Adipocyte (in vitro differentiated cells): ENCODE results near the gene SLC24A3.

ENCODE experiments used
- DNase-seq: peaks from one replicate; pipeline ENCODE4 v3.0.0-alpha.2; 2015; ENCODE audit warnings: low read depth
- H3K27me3 ChIP-seq: replicated peaks from 2 replicates; pipeline ENCODE4 v1.7.0; 2013; ENCODE audit warnings: mild to moderate bottlenecking, low read length, moderate library complexity; ENCODE audit not compliant: control insufficient read depth, insufficient read depth
- H3K36me3 ChIP-seq: 2 replicates; pipeline ENCODE4 v1.7.0; 2013; ENCODE audit warnings: low read length, mild to moderate bottlenecking, moderate library complexity; ENCODE audit not compliant: control insufficient read depth, insufficient read depth, severe bottlenecking
- H3K4me1 ChIP-seq: 2 replicates; pipeline ENCODE4 v1.7.0; 2013; ENCODE audit warnings: mild to moderate bottlenecking, low read length, moderate library complexity; ENCODE audit not compliant: control insufficient read depth, insufficient read depth
- H3K4me3 ChIP-seq: 2 replicates; pipeline ENCODE4 v1.7.0; 2013; ENCODE audit warnings: mild to moderate bottlenecking, low read length, moderate library complexity
- H3K9ac ChIP-seq: 2 replicates; pipeline ENCODE4 v1.7.0; 2013; ENCODE audit warnings: mild to moderate bottlenecking, low read length, moderate library complexity
- H3K9me3 ChIP-seq: 2 replicates; pipeline ENCODE4 v1.7.0; 2013; ENCODE audit warnings: mild to moderate bottlenecking, low read length, moderate library complexity; ENCODE audit not compliant: control insufficient read depth

SLC24A3 gene

DNA sequence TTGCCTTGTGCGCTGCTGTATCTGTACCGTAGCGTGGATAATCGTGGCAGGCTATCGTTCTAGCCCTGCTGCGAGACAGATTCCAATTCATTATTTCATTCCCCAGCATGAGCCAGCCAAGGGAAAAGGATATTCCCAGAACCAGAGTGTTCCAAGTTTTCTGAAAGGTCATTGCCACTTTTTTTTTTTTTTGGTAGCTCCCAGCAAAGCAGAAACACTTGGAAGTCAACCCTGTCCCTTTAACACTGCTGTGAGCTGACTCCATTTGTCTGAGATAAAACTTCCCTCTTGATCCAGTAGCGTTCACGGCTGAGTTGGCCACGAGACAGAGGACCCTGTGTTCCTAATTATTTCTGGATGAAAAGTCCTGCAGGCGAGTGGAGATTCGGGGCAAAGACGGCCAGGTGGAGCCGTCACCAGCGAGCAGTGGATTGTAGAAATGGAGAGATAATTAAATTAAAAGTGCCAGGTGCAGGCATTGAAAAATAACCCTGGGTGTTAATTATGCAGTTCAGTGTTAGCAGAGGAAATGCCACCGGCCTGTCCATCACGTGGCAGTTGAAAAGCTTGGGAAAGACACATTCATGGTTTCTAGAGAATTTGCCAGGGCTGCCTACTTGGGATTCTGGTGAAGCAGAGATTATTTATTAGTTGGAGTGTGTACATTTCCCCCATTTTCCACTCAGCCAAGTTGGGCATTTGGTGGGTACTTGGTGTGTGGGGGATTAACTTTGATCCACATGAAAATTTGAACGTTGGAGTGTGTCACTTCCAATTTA lies 164.2 kb downstream of the SLC24A3 start:
- H3K27me3 ChIP-seq, result peaks cover 3% of the 10 kb centered on the region
- no peak for DNase-seq
- H3K9me3 ChIP-seq, result no peaks in the 10 kb centered on the region
- no peak overlapping the region for H3K9ac ChIP-seq
- peaks cover 11% of the 10 kb centered on the region for H3K4me1 ChIP-seq
- no peaks in the 10 kb centered on the region for H3K36me3 ChIP-seq
- peak overlapping the region; percentile 71 for H3K4me3 ChIP-seq

DNA sequence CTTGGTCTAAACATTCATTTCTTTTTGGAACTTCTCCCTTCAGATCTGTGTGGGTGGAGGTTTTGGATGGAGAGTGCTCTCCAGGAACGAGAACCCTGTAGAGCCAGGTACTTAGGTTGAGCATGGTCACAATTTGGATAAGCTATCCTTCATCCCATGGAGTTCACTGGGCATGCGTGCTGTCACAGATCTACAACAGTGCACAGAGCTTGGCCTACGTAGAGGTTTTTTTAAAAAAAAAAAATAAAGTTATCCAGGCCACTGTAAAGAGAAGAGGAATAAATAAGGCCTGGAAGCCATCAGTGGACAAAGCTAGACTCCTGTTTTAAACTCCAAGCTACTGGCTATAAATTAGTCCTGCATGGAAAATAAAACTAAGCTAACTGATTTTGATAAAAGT lies 165.6 kb downstream of the SLC24A3 start:
- H3K9me3 ChIP-seq, result no peaks in the 10 kb centered on the region
- no peaks in the 10 kb centered on the region for H3K36me3 ChIP-seq
- H3K4me3 ChIP-seq, result no peak overlapping the region
- DNase-seq, result no peak
- H3K4me1 ChIP-seq, result peaks cover 11% of the 10 kb centered on the region
- H3K27me3 ChIP-seq, result peaks cover 3% of the 10 kb centered on the region
- no peak overlapping the region for H3K9ac ChIP-seq

DNA sequence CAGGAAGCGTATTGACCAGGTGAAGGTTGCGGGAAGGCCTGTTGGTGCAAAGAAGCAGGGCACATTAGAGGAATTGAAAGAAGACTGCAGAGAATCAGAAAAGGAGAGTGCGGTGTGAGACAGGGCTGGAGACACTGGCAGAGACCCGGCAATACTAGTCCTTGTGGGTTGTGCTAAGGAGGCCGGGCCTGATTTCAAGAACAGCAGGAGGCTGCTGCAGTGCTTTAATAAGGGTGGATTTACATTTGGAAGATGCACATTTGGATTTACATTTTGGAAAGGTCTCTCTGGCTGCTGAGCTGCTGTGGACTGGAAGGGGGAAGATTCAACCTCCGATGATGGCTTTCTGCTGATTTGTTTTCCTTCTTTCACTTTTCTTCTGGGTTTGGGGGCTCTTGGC lies 167.8 kb downstream of the SLC24A3 start:
- peaks cover 11% of the 10 kb centered on the region for H3K4me1 ChIP-seq
- H3K4me3 ChIP-seq, result no peak overlapping the region
- H3K36me3 ChIP-seq, result no peaks in the 10 kb centered on the region
- peaks cover 3% of the 10 kb centered on the region for H3K27me3 ChIP-seq
- H3K9ac ChIP-seq, result no peak overlapping the region
- DNase-seq, result no peak
- H3K9me3 ChIP-seq, result no peaks in the 10 kb centered on the region

DNA sequence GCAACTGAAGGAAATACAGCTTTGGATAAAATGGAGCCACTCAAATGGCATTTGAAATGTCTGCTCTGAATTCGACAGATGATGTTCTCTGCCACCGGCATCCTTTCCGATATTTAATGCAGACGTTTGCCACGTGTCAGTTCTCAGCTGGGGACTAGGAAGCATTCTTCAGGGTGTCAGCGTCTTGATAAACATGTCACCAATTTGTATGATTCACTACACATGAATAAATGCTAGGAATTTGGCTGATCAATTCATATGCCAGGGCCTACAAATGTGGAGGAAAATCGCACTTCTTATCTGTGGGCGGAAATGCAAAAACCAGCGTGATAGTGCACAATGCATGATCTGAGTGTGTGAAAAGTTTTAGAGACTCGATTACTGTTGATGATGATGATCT lies 169.5 kb downstream of the SLC24A3 start:
- Histone ChIP-seq H3K27me3 (peaks cover 3% of the 10 kb centered on the region), H3K4me3 (no peak overlapping the region), H3K9ac (no peak overlapping the region), H3K4me1 (peaks cover 2% of the 10 kb centered on the region), H3K9me3 (no peaks in the 10 kb centered on the region), H3K36me3 (no peaks in the 10 kb centered on the region)
- DNase-seq, result no peak

DNA sequence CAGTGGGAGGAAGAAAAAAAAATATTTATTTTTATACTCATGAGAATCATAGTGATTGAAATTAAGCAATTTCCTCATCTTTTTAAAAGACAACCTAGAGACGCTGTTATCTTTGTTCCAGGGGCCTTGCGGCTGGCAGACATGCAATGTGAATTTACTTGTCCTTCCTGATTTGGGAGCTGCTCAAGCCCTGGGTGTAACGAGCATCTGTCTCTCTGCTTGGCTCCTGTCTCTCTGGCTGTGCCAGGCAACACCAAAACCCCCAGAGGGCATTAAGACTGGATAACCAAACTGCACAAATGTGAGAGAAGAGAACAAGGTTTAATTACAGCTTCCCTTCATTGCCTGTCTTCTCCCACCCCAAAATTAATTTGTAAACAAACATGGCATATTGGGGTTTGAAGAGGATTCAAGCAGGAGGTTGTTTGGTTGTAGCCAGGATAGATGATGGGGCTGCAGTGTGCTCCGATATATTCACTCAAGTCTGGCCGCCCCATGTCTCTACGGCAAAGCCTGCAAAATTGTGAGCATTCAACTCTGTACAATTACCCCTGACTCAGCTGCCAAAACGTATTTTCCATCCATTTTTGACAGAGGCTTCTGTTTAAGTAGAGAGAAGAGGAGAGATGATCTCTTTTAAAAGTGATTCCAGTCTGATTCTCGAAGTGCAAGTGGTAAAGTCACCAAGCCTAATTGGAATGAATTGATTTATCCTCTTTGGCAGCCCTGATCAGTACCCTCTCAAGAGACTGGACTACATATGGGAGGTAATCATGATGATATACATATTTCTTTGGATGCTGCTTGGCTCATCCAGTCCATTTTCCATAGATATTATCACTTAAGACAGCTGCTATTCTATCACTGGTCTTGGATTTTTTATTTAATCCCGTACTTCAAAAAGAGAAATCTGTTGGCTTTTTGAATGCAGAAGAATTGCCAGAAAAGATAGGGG lies 170.2 kb downstream of the SLC24A3 start:
- Histone ChIP-seq H3K36me3 (no peaks in the 10 kb centered on the region), H3K4me1 (no peaks in the 10 kb centered on the region), H3K9ac (no peak overlapping the region), H3K27me3 (peaks cover 3% of the 10 kb centered on the region), H3K4me3 (no peak overlapping the region), H3K9me3 (no peaks in the 10 kb centered on the region)
- DNase-seq, result no peak

DNA sequence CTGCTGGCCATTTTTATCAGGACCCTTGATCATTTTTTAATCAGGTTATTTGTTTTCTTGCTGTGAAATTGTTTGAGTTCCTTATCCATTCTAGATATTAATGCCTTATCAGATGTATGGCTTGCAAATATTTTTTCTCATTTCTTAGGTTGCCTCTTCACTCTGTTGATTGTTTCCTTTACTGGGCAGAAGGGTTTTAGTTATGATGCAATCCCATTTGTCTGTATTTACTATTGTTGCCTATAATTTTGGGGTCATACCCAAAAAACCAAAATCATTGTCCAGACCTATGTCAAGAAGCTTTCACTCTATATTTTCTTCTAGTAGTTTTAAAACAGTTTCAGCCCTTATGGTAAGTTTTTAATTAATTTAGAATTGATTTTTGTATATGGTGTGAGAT lies 172.5 kb downstream of the SLC24A3 start:
- H3K27me3 ChIP-seq, result no peaks in the 10 kb centered on the region
- no peaks in the 10 kb centered on the region for H3K4me1 ChIP-seq
- no peak overlapping the region for H3K4me3 ChIP-seq
- H3K36me3 ChIP-seq, result no peaks in the 10 kb centered on the region
- H3K9ac ChIP-seq, result no peak overlapping the region
- H3K9me3 ChIP-seq, result peaks cover 14% of the 10 kb centered on the region
- no peak for DNase-seq

DNA sequence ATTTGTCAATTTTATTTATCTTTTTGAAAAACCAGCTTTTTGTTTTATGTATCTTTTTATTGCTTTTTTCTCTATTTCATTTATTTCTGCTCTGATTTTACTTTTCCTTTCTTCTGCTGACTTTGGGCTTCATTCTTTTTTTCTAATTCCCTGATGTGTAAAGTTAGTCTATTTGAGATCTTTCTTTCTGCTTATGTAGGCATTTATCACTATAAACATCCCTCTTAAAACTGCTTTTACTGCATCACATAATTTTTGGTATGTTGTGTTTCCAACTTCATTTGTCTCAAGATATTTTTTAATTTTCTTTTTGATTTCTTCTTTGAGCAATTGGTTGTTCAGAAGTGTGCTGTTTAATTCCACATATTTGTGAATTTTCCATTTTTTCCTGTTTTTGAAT lies 174.8 kb downstream of the SLC24A3 start:
- no peak for DNase-seq
- H3K27me3 ChIP-seq, result no peaks in the 10 kb centered on the region
- no peak overlapping the region for H3K9ac ChIP-seq
- H3K36me3 ChIP-seq, result no peaks in the 10 kb centered on the region
- no peaks in the 10 kb centered on the region for H3K4me1 ChIP-seq
- H3K9me3 ChIP-seq, result peaks cover 14% of the 10 kb centered on the region
- H3K4me3 ChIP-seq, result no peak overlapping the region

DNA sequence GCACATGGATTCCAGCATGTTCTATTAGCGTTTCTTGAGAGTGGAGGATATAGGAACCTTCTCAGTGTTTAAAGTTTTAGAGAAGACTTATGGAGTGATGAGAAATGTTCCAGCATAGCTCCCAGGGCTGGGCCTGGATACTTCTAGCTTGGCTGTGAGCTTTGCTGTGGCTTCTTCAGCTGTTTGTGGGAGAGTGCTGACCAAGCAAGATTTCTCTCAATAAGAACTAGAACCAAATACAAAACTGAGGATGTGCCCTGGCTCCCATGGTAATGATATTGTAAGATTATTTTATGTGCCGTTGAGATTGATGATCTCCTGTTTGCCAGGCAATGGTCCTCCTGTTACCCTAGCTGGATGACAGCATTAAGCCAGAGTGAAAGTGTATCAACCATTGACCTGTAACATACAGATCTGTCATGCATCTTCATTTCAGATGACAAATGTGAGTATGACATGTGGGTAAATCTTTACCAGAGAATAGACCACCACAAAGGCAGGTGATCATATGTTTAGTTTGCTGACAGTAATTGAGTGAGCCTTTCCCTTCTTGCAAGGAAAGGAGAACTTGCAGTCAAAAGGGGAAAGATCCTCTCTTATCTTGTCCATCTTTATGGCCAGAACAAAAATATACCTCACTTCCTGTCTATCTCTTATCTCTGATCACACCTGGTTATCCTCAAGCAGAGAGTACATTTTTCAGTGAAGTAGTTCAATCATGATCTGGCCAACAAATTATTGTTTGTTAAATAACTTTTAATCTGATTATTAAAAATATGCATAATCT lies 180.1 kb downstream of the SLC24A3 start:
- H3K27me3 ChIP-seq, result no peaks in the 10 kb centered on the region

DNA sequence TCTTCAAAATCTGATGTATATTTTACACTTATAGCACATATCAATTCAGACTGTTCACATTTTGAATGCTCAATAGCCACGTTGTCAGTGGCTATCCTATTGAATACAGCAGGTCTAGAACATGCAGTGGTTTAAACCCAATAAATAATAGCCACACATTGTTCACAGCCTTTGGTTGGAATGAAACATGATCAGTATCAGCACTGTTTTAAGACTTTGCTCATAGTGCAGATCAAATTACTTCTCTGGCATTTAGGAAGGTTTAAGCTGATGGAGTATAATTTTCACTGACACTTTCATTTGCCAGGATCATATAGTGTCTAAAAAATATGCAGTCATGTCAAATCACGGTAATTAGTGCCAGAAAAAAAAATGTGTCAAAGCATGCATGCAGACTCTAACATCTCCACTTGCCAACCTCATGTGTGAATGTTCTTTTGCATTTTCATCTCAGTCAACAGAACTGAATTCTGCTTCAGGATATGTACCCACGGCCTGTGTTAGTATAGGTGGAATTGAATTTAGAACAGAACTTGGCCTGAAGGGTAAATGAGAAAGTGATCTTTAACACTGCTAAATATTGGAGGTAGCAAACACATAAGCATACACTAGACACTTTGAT lies 184.1 kb downstream of the SLC24A3 start:
- Histone ChIP-seq H3K4me3 (no peak overlapping the region), H3K27me3 (no peaks in the 10 kb centered on the region), H3K36me3 (no peaks in the 10 kb centered on the region), H3K4me1 (no peaks in the 10 kb centered on the region), H3K9ac (no peak overlapping the region), H3K9me3 (peaks cover 15% of the 10 kb centered on the region)
- peak; percentile 27 for DNase-seq

More for the DNA sequence above, 180.1 kb downstream of the SLC24A3 start:
- H3K4me1 ChIP-seq, result no peaks in the 10 kb centered on the region
- peaks cover 14% of the 10 kb centered on the region for H3K9me3 ChIP-seq
- H3K4me3 ChIP-seq, result no peak overlapping the region
- no peak overlapping the region for H3K9ac ChIP-seq
- no peak for DNase-seq
- H3K36me3 ChIP-seq, result no peaks in the 10 kb centered on the region

DNA sequence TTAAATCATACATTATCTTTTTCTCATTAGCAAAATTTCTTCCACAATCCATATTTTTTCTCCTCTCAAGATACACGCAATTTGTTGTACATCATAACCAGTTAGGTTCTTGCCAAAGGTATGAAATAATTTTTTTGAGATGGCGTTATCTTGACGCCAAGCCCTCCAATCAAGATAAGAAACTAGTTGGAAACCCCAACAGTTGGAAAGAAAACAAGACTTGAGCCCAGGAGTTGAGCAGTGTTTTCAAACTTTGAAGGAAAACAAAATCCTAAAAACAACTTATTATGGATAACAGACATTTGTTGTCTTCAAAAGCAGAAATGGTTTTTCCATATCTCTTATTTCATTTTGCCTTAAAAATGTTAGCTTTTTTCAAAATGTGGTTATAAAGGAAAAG lies 184.8 kb downstream of the SLC24A3 start:
- H3K9ac ChIP-seq, result no peak overlapping the region

More for the DNA sequence above, 184.8 kb downstream of the SLC24A3 start:
- Histone ChIP-seq H3K36me3 (no peaks in the 10 kb centered on the region), H3K4me3 (no peak overlapping the region), H3K27me3 (no peaks in the 10 kb centered on the region), H3K9me3 (peaks cover 15% of the 10 kb centered on the region), H3K4me1 (no peaks in the 10 kb centered on the region)
- no peak for DNase-seq
